HG03159 (cell line): Measurements from ENCODE around the gene NKD2.

Experiments used
- ATAC-seq: cut with Tn5 transposase; IDR thresholded peaks from one replicate; pipeline ENCODE4 v1.9.1; 2021; ENCODE audit warnings: mild to moderate bottlenecking, moderate library complexity; ENCODE audit not compliant: unreplicated experiment

Gene NKD2

GRCh38 chr5:1039706-1040260, 31.2 kb downstream of the NKD2 start:
- no peak for ATAC-seq

- no peak for ATAC-seq
These were observed 32.0 kb downstream of the NKD2 start for GRCh38 chr5:1040571-1040970.

GRCh38 chr5:1041225-1042143, 32.9 kb downstream of the NKD2 start:
- ATAC-seq, result no peak

GRCh38 chr5:1042626-1043025, 34.0 kb downstream of the NKD2 start:
- no peak for ATAC-seq

- no peak for ATAC-seq
These were observed 34.7 kb downstream of the NKD2 start for GRCh38 chr5:1043327-1043726.

GRCh38 chr5:1044117-1044516, 35.5 kb downstream of the NKD2 start:
- no peak for ATAC-seq

- no peak for ATAC-seq
These were observed 37.5 kb downstream of the NKD2 start for GRCh38 chr5:1045960-1046560.

GRCh38 chr5:1047332-1047965, 38.8 kb downstream of the NKD2 start:
- no peak for ATAC-seq

- ATAC-seq, result no peak
These were observed 39.6 kb downstream of the NKD2 start for GRCh38 chr5:1048162-1048721.

GRCh38 chr5:1048861-1049838, 40.5 kb downstream of the NKD2 start:
- ATAC-seq, result no peak

GRCh38 chr5:1050423-1051365, 42.1 kb downstream of the NKD2 start:
- no peak for ATAC-seq

GRCh38 chr5:1051366-1051720, 42.7 kb downstream of the NKD2 start:
- ATAC-seq, result no peak

- ATAC-seq, result no peak
These were observed 43.5 kb downstream of the NKD2 start for GRCh38 chr5:1052076-1052475.

GRCh38 chr5:1052641-1053390, 44.2 kb downstream of the NKD2 start:
- ATAC-seq, result no peak

GRCh38 chr5:1053391-1054017, 44.9 kb downstream of the NKD2 start:
- no peak for ATAC-seq

GRCh38 chr5:1054018-1054798, 45.6 kb downstream of the NKD2 start:
- no peak for ATAC-seq
